ENCODE data around the gene CHRNG. TPM values are rescaled to one million over a fixed set of nuclear protein-coding genes. Genes with fewer than 3 reads are reported as not detected.

The CHRNG gene
- total and polyA plus RNA-seq, 2 donors (not counting 1 experiment from before 2014, with no cell fraction given) = not detected

- Histone ChIP-seq H3K36me3 (ENCODE audit: control insufficient read depth, insufficient read depth, low read length) (no peaks in the 10 kb centered on the region), H4K20me1 (ENCODE audit: control insufficient read depth, extremely low read depth, insufficient read depth, low read length) (no peaks in the 10 kb centered on the region), H3K4me1 (ENCODE audit: control insufficient read depth, extremely low read depth, insufficient read depth, low read length) (no peaks in the 10 kb centered on the region), H3K9me3 (ENCODE audit: control insufficient read depth, insufficient read depth, low read depth, low read length) (no peaks in the 10 kb centered on the region), H3K4me2 (ENCODE audit: extremely low read depth, insufficient read depth, low read length) (no peak overlapping the region), H2AFZ (ENCODE audit: low read length) (no peak overlapping the region), H3K79me2 (ENCODE audit: control insufficient read depth, insufficient read depth, low read length) (no peaks in the 10 kb centered on the region), H3K4me3 (replicated peaks in 1 of 4; ENCODE audit: control extremely low read depth in 1 of 4, insufficient read depth in 1 of 4, low read depth in 3 of 4, low read length in 4 of 4) (no peak overlapping the region), H3K27me3 (ENCODE audit: control insufficient read depth, insufficient read depth, low read length) (peaks cover 3% of the 10 kb centered on the region), H3K27ac (ENCODE audit: insufficient read depth, low read length) (no peak overlapping the region), H3K9ac (ENCODE audit: insufficient read depth, low read length) (no peak overlapping the region)
- no peak for DNase-seq (ENCODE audit: low read depth in 2 of 2)
- TF ChIP-seq EZH2 (IDR thresholded peaks at IDR 0.05; ENCODE audit: low read length, missing control alignments) = no peak
- no peak for TF ChIP-seq CTCF (conservative IDR thresholded peaks at IDR 0.05 in 1 of 2, IDR thresholded peaks at IDR 0.05 in 1 of 2; ENCODE audit: low read depth in 1 of 2, low read length in 2 of 2)
Measured at GRCh38 chr2:232511336-232511890, 28.1 kb upstream of the CHRNG start.

DNA sequence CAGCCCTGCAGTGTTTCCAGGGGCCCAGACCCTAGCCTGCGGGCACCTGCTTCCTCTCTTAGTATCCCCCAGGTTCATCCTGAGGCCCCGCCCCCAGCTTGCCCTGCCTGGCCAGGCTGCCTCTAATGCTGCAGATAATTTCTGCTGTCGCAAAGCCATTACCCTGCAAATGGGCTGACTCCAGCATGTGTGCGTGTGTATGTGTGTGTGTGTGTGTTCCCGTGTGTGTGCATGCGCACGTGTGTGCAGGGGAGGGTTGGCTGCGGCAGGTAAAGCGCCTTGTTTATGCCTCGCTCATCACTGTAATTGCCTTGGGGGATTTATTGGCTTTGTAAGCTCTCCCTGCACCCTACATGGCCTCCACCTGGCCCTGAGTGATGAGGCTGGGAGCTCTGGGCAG, 26.9 kb upstream of the CHRNG start:
- H3K36me3 ChIP-seq (ENCODE audit: control insufficient read depth, insufficient read depth, low read length) = no peaks in the 10 kb centered on the region
- H3K27me3 ChIP-seq (ENCODE audit: control insufficient read depth, insufficient read depth, low read length) = peaks cover 3% of the 10 kb centered on the region
- no peak overlapping the region for H2AFZ ChIP-seq (ENCODE audit: low read length)
- H3K9ac ChIP-seq (ENCODE audit: insufficient read depth, low read length) = no peak overlapping the region
- no peak overlapping the region for H3K27ac ChIP-seq (ENCODE audit: insufficient read depth, low read length)
- DNase-seq (ENCODE audit: low read depth in 2 of 2) = no peak
- no peaks in the 10 kb centered on the region for H3K79me2 ChIP-seq (ENCODE audit: control insufficient read depth, insufficient read depth, low read length)
- H3K4me3 ChIP-seq (replicated peaks in 1 of 4; ENCODE audit: control extremely low read depth in 1 of 4, insufficient read depth in 1 of 4, low read depth in 3 of 4, low read length in 4 of 4) = no peak overlapping the region
- H3K4me1 ChIP-seq (ENCODE audit: control insufficient read depth, extremely low read depth, insufficient read depth, low read length) = no peaks in the 10 kb centered on the region
- H4K20me1 ChIP-seq (ENCODE audit: control insufficient read depth, extremely low read depth, insufficient read depth, low read length) = no peaks in the 10 kb centered on the region
- no peaks in the 10 kb centered on the region for H3K9me3 ChIP-seq (ENCODE audit: control insufficient read depth, insufficient read depth, low read depth, low read length)
- H3K4me2 ChIP-seq (ENCODE audit: extremely low read depth, insufficient read depth, low read length) = no peak overlapping the region
- TF ChIP-seq CTCF (conservative IDR thresholded peaks at IDR 0.05 in 1 of 2, IDR thresholded peaks at IDR 0.05 in 1 of 2; ENCODE audit: low read depth in 1 of 2, low read length in 2 of 2) (no peak), EZH2 (IDR thresholded peaks at IDR 0.05; ENCODE audit: low read length, missing control alignments) (no peak)

GRCh38 chr2:232513353-232513752, 26.1 kb upstream of the CHRNG start:
- Histone ChIP-seq H3K27ac (ENCODE audit: insufficient read depth, low read length) (no peak overlapping the region), H3K4me3 (replicated peaks in 1 of 4; ENCODE audit: control extremely low read depth in 1 of 4, insufficient read depth in 1 of 4, low read depth in 3 of 4, low read length in 4 of 4) (no peak overlapping the region), H3K4me2 (ENCODE audit: extremely low read depth, insufficient read depth, low read length) (no peak overlapping the region), H3K9ac (ENCODE audit: insufficient read depth, low read length) (no peak overlapping the region), H3K79me2 (ENCODE audit: control insufficient read depth, insufficient read depth, low read length) (no peaks in the 10 kb centered on the region), H2AFZ (ENCODE audit: low read length) (no peak overlapping the region), H3K36me3 (ENCODE audit: control insufficient read depth, insufficient read depth, low read length) (no peaks in the 10 kb centered on the region), H3K9me3 (ENCODE audit: control insufficient read depth, insufficient read depth, low read depth, low read length) (no peaks in the 10 kb centered on the region), H4K20me1 (ENCODE audit: control insufficient read depth, extremely low read depth, insufficient read depth, low read length) (no peaks in the 10 kb centered on the region), H3K27me3 (ENCODE audit: control insufficient read depth, insufficient read depth, low read length) (peaks cover 3% of the 10 kb centered on the region), H3K4me1 (ENCODE audit: control insufficient read depth, extremely low read depth, insufficient read depth, low read length) (no peaks in the 10 kb centered on the region)
- no peak for DNase-seq (ENCODE audit: low read depth in 2 of 2)
- TF ChIP-seq EZH2 (IDR thresholded peaks at IDR 0.05; ENCODE audit: low read length, missing control alignments) (no peak), CTCF (conservative IDR thresholded peaks at IDR 0.05 in 1 of 2, IDR thresholded peaks at IDR 0.05 in 1 of 2; ENCODE audit: low read depth in 1 of 2, low read length in 2 of 2) (no peak)
